ENCODE measurements around the gene MED16.

MED16 gene, protein sequence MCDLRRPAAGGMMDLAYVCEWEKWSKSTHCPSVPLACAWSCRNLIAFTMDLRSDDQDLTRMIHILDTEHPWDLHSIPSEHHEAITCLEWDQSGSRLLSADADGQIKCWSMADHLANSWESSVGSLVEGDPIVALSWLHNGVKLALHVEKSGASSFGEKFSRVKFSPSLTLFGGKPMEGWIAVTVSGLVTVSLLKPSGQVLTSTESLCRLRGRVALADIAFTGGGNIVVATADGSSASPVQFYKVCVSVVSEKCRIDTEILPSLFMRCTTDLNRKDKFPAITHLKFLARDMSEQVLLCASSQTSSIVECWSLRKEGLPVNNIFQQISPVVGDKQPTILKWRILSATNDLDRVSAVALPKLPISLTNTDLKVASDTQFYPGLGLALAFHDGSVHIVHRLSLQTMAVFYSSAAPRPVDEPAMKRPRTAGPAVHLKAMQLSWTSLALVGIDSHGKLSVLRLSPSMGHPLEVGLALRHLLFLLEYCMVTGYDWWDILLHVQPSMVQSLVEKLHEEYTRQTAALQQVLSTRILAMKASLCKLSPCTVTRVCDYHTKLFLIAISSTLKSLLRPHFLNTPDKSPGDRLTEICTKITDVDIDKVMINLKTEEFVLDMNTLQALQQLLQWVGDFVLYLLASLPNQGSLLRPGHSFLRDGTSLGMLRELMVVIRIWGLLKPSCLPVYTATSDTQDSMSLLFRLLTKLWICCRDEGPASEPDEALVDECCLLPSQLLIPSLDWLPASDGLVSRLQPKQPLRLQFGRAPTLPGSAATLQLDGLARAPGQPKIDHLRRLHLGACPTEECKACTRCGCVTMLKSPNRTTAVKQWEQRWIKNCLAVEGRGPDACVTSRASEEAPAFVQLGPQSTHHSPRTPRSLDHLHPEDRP
- 34.9 to 59.4 reads per million in 2 donors for total RNA-seq

DNA sequence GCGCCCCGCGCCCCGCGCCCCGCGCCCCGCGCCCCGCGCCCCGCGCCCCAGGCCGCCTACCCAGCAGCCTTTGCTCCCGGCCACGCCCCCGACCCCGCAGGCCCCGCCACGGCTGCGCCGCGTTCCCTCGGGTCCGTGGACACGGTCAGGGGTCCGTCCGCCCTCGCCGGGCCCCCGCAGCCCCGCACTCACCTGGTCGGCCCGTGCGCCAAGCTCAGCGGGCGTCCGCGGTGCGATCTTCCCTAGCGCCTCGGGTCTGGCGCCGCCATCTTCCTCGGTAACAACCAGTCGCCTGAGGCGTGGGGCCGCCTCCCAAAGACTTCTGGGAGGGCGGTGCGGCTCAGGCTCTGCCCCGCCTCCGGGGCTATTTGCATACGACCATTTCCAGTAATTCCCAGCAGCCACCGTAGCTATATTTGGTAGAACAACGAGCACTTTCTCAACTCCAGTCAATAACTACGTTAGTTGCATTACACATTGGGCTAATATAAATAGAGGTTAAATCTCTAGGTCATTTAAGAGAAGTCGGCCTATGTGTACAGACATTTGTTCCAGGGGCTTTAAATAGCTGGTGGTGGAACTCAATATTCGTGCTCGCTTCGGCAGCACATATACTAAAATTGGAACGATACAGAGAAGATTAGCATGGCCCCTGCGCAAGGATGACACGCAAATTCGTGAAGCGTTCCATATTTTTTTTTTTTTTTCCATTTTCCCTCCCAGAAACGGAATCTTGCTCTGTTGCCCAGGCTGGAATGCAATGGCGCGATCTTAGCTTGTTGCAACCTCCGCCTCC, at the start of gene MED16, which contains the start of gene RNU6-9:
Gene MED16, minus strand, starts transcription at position 294 of the 796 bp plus-strand sequence. CDS start 2,056 bp downstream, outside the sequence.
Gene RNU6-9, plus strand, starts transcription at position 591 of the 796 bp plus-strand sequence.
- peak; percentile 76 to 94 (median 88) for DNase-seq

GRCh38 chr19:942133-942645, 49.2 kb upstream of the MED16 start:
- no peak for DNase-seq

GRCh38 chr19:941292-942132, 48.5 kb upstream of the MED16 start:
- no peak for DNase-seq

GRCh38 chr19:940591-941291, 47.8 kb upstream of the MED16 start:
- DNase-seq: peak; percentile 51 to 91 (median 69)

DNA sequence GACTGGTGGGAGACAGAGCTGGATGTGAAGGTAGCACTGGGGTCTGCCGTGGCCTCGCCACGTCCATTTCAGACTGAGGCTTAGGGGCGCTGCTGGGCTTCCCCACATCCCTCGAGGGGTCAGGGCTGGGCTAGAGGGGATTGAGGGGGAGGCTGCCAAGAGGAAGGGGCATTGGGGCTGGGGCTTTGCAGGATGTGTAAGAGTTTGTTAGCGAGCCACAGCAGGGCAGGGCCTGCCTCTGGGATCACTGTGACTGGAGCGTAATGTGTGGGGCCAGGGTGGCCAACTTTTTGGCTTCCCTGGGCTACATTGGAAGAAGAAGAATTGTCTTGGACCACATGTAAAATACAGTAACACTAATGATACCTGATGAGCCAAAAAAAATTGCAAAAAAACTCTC, 46.9 kb upstream of the MED16 start:
- DNase-seq: no peak

DNA sequence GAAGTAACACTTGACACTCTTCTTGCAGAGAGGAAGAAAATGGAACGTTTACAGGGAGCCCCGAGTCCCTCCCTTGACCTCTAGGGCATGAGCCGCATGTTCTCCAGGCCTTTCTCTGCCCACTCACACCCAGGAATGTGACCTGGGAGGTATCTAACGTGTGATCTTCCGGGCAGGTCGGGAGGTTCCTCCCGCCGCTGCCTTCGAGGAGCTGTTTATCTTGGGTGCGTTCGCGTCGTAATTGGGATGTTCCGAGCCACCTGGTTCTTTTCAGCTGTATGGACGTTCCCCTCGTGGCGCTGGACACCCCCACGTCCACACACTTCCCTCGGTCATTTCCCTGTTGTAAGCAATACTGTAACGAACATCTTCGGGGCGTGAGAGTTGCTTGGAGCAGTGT, 46.5 kb upstream of the MED16 start:
- no peak for DNase-seq

GRCh38 chr19:938233-938923, 45.4 kb upstream of the MED16 start:
- DNase-seq: no peak

DNA sequence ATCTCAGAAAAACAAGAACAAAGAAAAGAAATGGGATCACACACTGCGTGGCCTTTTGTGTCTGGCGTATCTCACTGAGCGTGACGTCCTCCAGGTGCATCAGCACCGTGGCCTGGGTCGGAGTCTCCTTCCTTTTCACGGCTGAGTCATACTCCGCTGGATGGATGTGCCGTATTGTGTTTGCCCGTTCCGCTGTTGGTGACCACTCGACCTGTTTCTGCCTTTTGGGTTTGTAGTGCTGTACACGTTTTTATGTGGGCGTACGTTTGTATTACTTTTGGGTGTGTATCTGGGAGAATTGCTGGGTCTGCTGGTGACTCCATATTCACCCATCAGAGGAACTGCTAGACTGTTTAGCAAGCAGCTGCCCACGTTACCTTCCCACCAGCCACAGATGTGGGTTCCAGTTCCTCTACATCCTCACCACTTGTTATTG, 44.3 kb upstream of the MED16 start:
- DNase-seq: peak in 2 of 5 experiments; percentile 65 to 75

DNA sequence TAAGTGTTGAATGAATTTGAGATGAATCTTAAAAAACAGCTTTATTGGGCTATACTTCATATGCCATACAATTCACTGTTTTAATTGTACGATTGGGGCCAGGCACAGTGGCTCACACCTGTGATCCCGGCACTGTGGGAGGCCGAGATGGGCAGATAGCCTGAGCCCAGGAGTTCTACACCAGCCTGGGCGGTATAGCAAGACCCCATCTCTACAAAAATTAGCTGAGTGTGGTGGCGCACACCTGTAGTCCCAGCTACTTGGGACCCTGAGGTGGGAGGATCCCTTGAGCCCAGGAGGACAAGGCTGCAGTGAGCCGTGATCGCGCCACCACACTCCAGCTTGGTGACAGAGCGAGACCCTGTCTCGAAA, 43.2 kb upstream of the MED16 start:
- DNase-seq: no peak

GRCh38 chr19:934865-935479, 42.0 kb upstream of the MED16 start:
- no peak for DNase-seq

DNA sequence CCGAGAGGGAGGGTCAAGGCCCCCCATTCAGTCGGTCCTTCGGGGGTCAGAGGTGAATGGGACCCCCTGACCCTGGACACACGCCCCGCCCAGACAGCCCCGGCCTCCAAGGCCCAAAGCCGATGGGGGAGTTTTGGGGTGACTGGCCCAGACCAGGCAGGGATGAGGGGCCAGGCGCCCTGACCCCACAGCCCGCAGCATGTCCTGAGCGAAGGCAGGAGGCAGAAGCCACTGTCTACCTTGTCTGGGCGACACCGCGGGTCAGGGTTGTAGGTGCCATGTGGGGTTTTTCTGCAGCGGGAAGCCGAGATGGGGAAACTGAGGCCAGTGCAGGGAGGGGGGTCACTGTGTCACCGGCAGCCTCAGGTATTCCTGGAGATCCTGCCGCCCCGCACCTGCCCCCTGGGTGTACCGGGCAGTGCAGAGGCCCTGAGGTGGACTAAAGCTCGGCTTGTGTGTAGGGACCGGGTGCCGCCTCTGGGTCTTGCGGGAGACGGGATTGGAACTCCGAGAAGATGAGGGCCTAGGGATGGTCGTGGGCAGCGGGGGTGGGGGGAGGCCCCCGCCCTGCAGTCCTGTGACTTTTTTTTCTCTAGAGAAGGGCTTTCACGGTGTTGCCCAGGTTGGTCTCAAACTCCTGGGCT, 41.3 kb upstream of the MED16 start:
- DNase-seq: no peak

DNA sequence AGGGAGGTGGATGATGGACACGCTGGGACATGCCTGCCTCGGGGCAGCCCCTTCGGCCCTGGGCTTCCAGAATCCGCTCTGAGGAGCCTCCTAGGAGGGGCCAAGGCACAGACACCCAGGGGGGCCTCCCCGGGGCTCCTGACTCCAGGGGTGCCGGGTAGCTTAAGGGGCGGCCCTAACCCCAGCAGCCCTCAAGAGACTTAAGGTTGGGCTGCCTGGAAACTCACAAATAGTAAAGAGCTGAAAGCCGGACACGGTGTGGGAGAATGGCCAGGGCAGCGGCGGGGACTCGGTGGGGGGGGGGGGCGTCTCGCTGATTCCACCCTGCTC, 40.5 kb upstream of the MED16 start:
- no peak for DNase-seq

- peak in 1 of 5 experiments; percentile 34 for DNase-seq
Measured at GRCh38 chr19:932648-933552, 39.9 kb upstream of the MED16 start.

DNA sequence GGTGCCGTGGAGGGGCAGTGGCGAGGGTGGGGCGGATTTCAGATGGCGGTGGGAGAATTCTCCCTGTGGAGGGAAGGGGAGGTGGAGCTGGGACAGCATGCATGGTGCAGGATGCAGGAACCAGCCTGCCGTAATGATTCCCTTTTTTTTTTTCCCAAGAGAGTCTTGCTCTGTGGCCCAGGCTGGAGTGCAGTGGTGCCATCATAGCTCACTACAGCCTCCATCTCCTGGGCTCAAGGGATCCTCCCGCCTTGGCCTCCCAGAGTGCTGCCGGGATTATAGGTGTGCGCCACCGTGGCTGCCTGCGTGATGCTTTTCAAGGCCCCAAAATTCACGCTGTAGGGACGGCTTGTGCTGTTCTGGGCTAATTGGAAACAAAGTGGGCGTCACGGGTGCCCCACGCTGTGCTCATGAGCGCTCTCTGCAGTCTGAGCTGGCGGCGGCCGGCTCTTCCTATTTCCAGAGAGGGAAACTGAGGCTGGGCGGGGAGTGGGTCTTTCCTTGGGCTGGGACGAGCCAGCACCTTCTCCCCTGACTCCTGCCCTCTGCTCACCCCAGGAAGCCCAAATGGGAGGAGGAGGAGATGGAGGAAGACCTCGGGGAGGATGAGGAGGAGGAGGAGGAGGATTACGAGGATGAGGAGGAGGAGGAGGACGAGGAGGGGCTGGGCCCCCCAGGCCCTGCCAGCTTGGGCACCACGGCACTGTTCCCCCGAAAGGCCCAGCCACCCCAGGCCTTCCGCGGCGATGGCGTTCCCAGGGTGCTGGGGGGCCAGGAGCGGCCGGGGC, 39.1 kb upstream of the MED16 start:
- no peak for DNase-seq

DNA sequence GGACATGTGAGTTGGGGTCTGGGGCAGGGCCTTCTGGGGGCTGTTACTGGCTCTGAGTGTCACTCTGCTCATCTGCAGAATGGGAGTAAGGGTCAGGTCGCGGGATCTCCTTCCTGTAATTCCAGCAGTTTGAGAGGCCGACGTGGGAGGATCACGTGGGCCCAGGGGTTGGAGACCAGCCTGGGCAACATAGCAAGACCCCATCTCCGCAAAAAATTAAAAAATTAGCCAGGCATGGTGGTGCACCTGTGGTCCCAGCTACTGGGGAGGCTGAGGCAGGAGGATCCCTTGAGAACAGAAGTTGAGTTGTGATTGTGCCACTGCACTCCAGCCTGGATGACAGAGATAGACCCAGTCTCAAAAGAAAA, 36.9 kb upstream of the MED16 start:
- no peak for DNase-seq

GRCh38 chr19:929203-929890, 36.4 kb upstream of the MED16 start:
- no peak for DNase-seq
